Activated CD8-positive, alpha-beta T cell treated with anti-CD3 and anti-CD28 coated beads for 36 hours (primary cell): ENCODE measurements around the gene CDH5. TPM values are rescaled to one million over a fixed set of nuclear protein-coding genes. Genes with fewer than 3 reads are reported as not detected.

Experiments used
- ATAC-seq: fragments of 200-7000 bp; cut with Tn5 transposase; one replicate; pipeline ENCODE4 v1.10.0; 2021; ENCODE audit warnings: mild to moderate bottlenecking, moderate library complexity
- CTCF ChIA-PET: fragments of 350-600 bp; sonication (Branson Sonifier 250); formaldehyde crosslinking; loops from one replicate; lab custom pipeline; 2021; ENCODE audit warnings: antibody characterized with exemption; lab: Charles Lee
- POLR2A ChIA-PET: fragments of 350-600 bp; sonication (Branson Sonifier 250); formaldehyde crosslinking; loops from one replicate; lab custom pipeline; 2021; ENCODE audit warnings: antibody characterized with exemption; lab: Charles Lee
- DNase-seq: peaks from one replicate; pipeline ENCODE4 v3.0.0-alpha.2; 2020
- H3K27ac Mint-ChIP-seq: one replicate; pipeline ENCODE4 v1.8.0; 2021; ENCODE audit warnings: mild to moderate bottlenecking, mixed read lengths
- H3K27me3 Mint-ChIP-seq: one replicate; pipeline ENCODE4 v1.8.0; 2021; ENCODE audit warnings: mixed read lengths
- H3K36me3 Mint-ChIP-seq: one replicate; pipeline ENCODE4 v1.8.0; 2021; ENCODE audit warnings: low read depth, mixed read lengths
- H3K4me1 Mint-ChIP-seq: one replicate; pipeline ENCODE4 v1.8.0; 2021; ENCODE audit warnings: low read depth, mixed read lengths
- H3K4me3 Mint-ChIP-seq: one replicate; pipeline ENCODE4 v1.8.0; 2021; ENCODE audit warnings: mild to moderate bottlenecking, moderate library complexity, mixed read lengths
- H3K9me3 Mint-ChIP-seq: one replicate; pipeline ENCODE4 v1.8.0; 2021; ENCODE audit warnings: mixed read lengths
- CTCF ChIP-seq: fragments of 200-600 bp; IDR thresholded peaks from one replicate; pipeline ENCODE4 v1.8.0; 2022; ENCODE audit warnings: antibody characterized with exemption, mild to moderate bottlenecking
- intact Hi-C: fragments of 100-400 bp; cut with micrococcal nuclease; formaldehyde crosslinking; loops from one replicate; pipeline ENCODE4 v1.10.0; 2022
- total RNA-seq, 2 experiments: library from RNA; stranded (reverse); gene quantifications; one replicate each; pipeline ENCODE4 v1.2.3, GENCODE V29; 2021

The CDH5 gene
- total RNA-seq, 2 experiments from 2014 or later, result not detected

DNA sequence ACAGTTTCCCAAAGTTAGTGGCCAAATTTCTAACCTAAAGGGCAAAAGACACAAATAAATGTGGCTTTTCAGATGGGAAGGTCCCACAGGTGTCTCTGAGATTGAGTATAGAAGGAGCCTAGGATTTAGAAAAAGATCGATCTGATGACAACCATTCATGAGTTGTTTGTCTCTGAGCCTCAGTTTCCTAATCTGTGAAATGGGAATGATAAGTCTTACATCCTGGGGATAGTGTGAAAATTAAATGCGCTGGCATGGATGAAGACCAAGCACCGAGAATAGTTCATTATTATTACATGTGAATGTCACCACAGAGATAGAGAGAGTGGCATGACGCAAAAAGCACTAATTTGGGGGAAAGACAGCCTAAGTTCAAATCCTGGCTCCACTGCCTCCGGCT, 7.2 kb downstream of the CDH5 start:
- DNase-seq, result no peak
- Mint-ChIP-seq H3K4me1 (no peaks in the 10 kb centered on the region), H3K9me3 (no peaks in the 10 kb centered on the region), H3K27me3 (no peaks in the 10 kb centered on the region), H3K27ac (no peak overlapping the region), H3K4me3 (no peak overlapping the region), H3K36me3 (no peaks in the 10 kb centered on the region)
- ChIA-PET CTCF (interaction anchor here (1.3 kb wide), 1 partner anchor 277 kb away, joined by 3 read pairs; no protein-coding TSS in a partner anchor), POLR2A (no interaction called here)
- ATAC-seq, result no peak
- intact Hi-C loops, result no loop called here
- TF ChIP-seq CTCF, result no peak

- ATAC-seq (no peak), DNase-seq (no peak)
- CTCF ChIA-PET, result interaction anchor here (1.3 kb wide), 1 partner anchor 277 kb away, joined by 3 read pairs; no protein-coding TSS in a partner anchor
- no peak for TF ChIP-seq CTCF
- Mint-ChIP-seq H3K4me3 (no peak overlapping the region), H3K27ac (no peak overlapping the region), H3K4me1 (no peaks in the 10 kb centered on the region), H3K9me3 (no peaks in the 10 kb centered on the region), H3K27me3 (no peaks in the 10 kb centered on the region), H3K36me3 (no peaks in the 10 kb centered on the region)
- POLR2A ChIA-PET, result no interaction called here
- intact Hi-C loops, result no loop called here
Observed at GRCh38 chr16:66374176-66374575, 7.7 kb downstream of the CDH5 start.

DNA sequence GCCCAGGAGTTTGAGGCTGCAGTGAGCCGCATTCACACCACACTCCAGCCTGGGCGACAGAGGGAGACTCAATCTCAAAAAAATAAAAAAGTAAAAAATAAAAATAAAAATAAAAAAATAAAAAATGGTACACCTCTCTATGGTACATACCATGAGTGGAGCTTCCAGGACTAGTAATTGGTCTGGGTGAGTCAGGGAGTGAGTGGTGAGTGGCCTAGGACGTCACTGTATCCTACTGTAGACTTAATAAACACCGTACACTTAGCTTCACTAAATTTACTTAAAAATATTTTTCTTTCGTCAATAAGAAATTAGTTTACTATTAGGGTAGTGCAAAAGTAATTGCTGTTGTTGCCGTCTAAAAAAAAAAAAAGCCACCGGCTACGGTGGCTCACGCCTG, 9.0 kb downstream of the CDH5 start:
- DNase-seq (no peak), ATAC-seq (no peak)
- ChIA-PET POLR2A (no interaction called here), CTCF (no interaction called here)
- no peaks in the 10 kb centered on the region for H3K27me3 Mint-ChIP-seq
- no peaks in the 10 kb centered on the region for H3K4me1 Mint-ChIP-seq
- no peaks in the 10 kb centered on the region for H3K9me3 Mint-ChIP-seq
- no peak for TF ChIP-seq CTCF
- intact Hi-C loops, result no loop called here
- no peaks in the 10 kb centered on the region for H3K36me3 Mint-ChIP-seq
- H3K27ac Mint-ChIP-seq, result no peak overlapping the region
- no peak overlapping the region for H3K4me3 Mint-ChIP-seq

- DNase-seq (no peak), ATAC-seq (no peak)
- intact Hi-C loops, result no loop called here
- ChIA-PET POLR2A (no interaction called here), CTCF (no interaction called here)
- Mint-ChIP-seq H3K27ac (no peak overlapping the region), H3K4me1 (no peaks in the 10 kb centered on the region), H3K36me3 (no peaks in the 10 kb centered on the region), H3K27me3 (no peaks in the 10 kb centered on the region), H3K9me3 (no peaks in the 10 kb centered on the region), H3K4me3 (no peak overlapping the region)
- no peak for TF ChIP-seq CTCF
Observed at GRCh38 chr16:66376114-66376513, 9.6 kb downstream of the CDH5 start.

- TF ChIP-seq CTCF, result no peak
- intact Hi-C loops, result no loop called here
- Mint-ChIP-seq H3K27me3 (no peaks in the 10 kb centered on the region), H3K4me3 (no peak overlapping the region), H3K9me3 (no peaks in the 10 kb centered on the region), H3K4me1 (no peaks in the 10 kb centered on the region), H3K36me3 (no peaks in the 10 kb centered on the region), H3K27ac (no peak overlapping the region)
- CTCF ChIA-PET, result no interaction called here
- ATAC-seq, result no peak
- DNase-seq, result no peak
- POLR2A ChIA-PET, result no interaction called here
Observed at GRCh38 chr16:66376577-66377305, 10.2 kb downstream of the CDH5 start.
